Glutamatergic neuron (in vitro differentiated cells): ENCODE data around the gene STAT6. TPM values are rescaled to one million over a fixed set of nuclear protein-coding genes. Genes with fewer than 3 reads are reported as not detected.

Experiments
- DNase-seq: peaks from one replicate; pipeline ENCODE4 v3.0.0; 2022
- H3K27ac Mint-ChIP-seq: one replicate; pipeline ENCODE4 v1.8.0; 2020; ENCODE audit warnings: mild to moderate bottlenecking, mixed read lengths, inconsistent platforms; ENCODE audit not compliant: unreplicated experiment
- H3K27me3 Mint-ChIP-seq: one replicate; pipeline ENCODE4 v1.8.0; 2020; ENCODE audit warnings: mild to moderate bottlenecking, moderate library complexity, mixed read lengths, inconsistent platforms; ENCODE audit not compliant: unreplicated experiment
- H3K36me3 Mint-ChIP-seq: one replicate; pipeline ENCODE4 v1.8.0; 2020; ENCODE audit warnings: mild to moderate bottlenecking, mixed read lengths, inconsistent platforms; ENCODE audit not compliant: unreplicated experiment
- H3K4me1 Mint-ChIP-seq: one replicate; pipeline ENCODE4 v1.8.0; 2020; ENCODE audit warnings: mild to moderate bottlenecking, low read depth, mixed read lengths, inconsistent platforms; ENCODE audit not compliant: unreplicated experiment
- H3K4me3 Mint-ChIP-seq: one replicate; pipeline ENCODE4 v1.8.0; 2020; ENCODE audit warnings: mild to moderate bottlenecking, mixed read lengths, inconsistent platforms; ENCODE audit not compliant: unreplicated experiment
- H3K9me3 Mint-ChIP-seq: one replicate; pipeline ENCODE4 v1.8.0; 2020; ENCODE audit warnings: mild to moderate bottlenecking, moderate library complexity, mixed read lengths, inconsistent platforms; ENCODE audit not compliant: unreplicated experiment
- CTCF ChIP-seq: fragments of 200-600 bp; sonication (generic); IDR thresholded peaks from one replicate; pipeline ENCODE4 v1.5.0; 2021; ENCODE audit not compliant: partially characterized antibody, unreplicated experiment
- total RNA-seq: library from RNA; stranded (reverse); fragmentation: NEBNext Ultra II Directional; extraction: Animal tissue kit (Norgen Biotek cat#: 25700); gene quantifications from one replicate; pipeline ENCODE4 v1.2.1, GENCODE V29; 2021; ENCODE audit not compliant: unreplicated experiment

The STAT6 gene
- total RNA-seq, 1 donor from 2014 or later, result 34.4 TPM

- H3K4me1 Mint-ChIP-seq, result no peaks in the 10 kb centered on the region
- no peaks in the 10 kb centered on the region for H3K27me3 Mint-ChIP-seq
- H3K4me3 Mint-ChIP-seq, result no peak overlapping the region
- no peaks in the 10 kb centered on the region for H3K36me3 Mint-ChIP-seq
- H3K27ac Mint-ChIP-seq, result no peak overlapping the region
- no peaks in the 10 kb centered on the region for H3K9me3 Mint-ChIP-seq
- DNase-seq, result no peak
- TF ChIP-seq CTCF, result no peak
Observed at GRCh38 chr12:57046947-57047890, 63.9 kb downstream of the STAT6 start.

- no peak overlapping the region for H3K4me3 Mint-ChIP-seq
- no peak for TF ChIP-seq CTCF
- DNase-seq, result no peak
- H3K4me1 Mint-ChIP-seq, result no peaks in the 10 kb centered on the region
- H3K36me3 Mint-ChIP-seq, result no peaks in the 10 kb centered on the region
- no peaks in the 10 kb centered on the region for H3K27me3 Mint-ChIP-seq
- H3K27ac Mint-ChIP-seq, result no peak overlapping the region
- no peaks in the 10 kb centered on the region for H3K9me3 Mint-ChIP-seq
Observed at GRCh38 chr12:57046086-57046791, 64.9 kb downstream of the STAT6 start.

Other genes with a start within 250 kb of the STAT6 start
- 0.39 TPM for gene SDR9C7, start 177.0 kb downstream of the STAT6 start, total RNA-seq
- gene RDH16, start 153.8 kb downstream of the STAT6 start, total RNA-seq, result 0.74 TPM
- 23.5 TPM for gene ZBTB39, start 104.8 kb downstream of the STAT6 start, total RNA-seq
- 0.74 TPM for gene TAC3, start 94.8 kb downstream of the STAT6 start, total RNA-seq
- 0.64 TPM for gene MYO1A, start 61.2 kb downstream of the STAT6 start, total RNA-seq
- gene NEMP1, start 32.6 kb downstream of the STAT6 start, total RNA-seq, result 11.5 TPM
- gene NAB2, start 22.2 kb downstream of the STAT6 start, total RNA-seq, result 20.0 TPM
- gene LRP1, start 17.1 kb upstream of the STAT6 start, total RNA-seq, result 125 TPM
- not detected for gene LRP1-AS, start 36.3 kb upstream of the STAT6 start, total RNA-seq
- 10.5 TPM for gene NXPH4, start 105.4 kb upstream of the STAT6 start, total RNA-seq
- gene SHMT2, start 118.3 kb upstream of the STAT6 start, total RNA-seq, result 165 TPM
- 12.1 TPM for gene STAC3, start 139.8 kb upstream of the STAT6 start, total RNA-seq